ENCODE results near the gene LMTK2.

The LMTK2 gene

GRCh38 chr7:98189559-98189958 is 82.9 kb downstream of the LMTK2 start:
- no peaks in the 10 kb centered on the region for H3K27me3 Mint-ChIP-seq (ENCODE audit: low read depth)
- H3K36me3 Mint-ChIP-seq (ENCODE audit: low read depth), result peaks cover 9% of the 10 kb centered on the region
- H3K4me3 Mint-ChIP-seq, result no peak overlapping the region
- peaks cover 7% of the 10 kb centered on the region for H3K4me1 Mint-ChIP-seq (ENCODE audit: low read depth)
- H3K27ac Mint-ChIP-seq, result no peak overlapping the region
- no peaks in the 10 kb centered on the region for H3K9me3 Mint-ChIP-seq

GRCh38 chr7:98191668-98192431 is 85.2 kb downstream of the LMTK2 start:
- Mint-ChIP-seq H3K27ac (no peak overlapping the region), H3K9me3 (no peaks in the 10 kb centered on the region), H3K4me3 (no peak overlapping the region), H3K27me3 (ENCODE audit: low read depth) (no peaks in the 10 kb centered on the region), H3K4me1 (ENCODE audit: low read depth) (peaks cover 7% of the 10 kb centered on the region), H3K36me3 (ENCODE audit: low read depth) (peaks cover 9% of the 10 kb centered on the region)

- no peaks in the 10 kb centered on the region for H3K27me3 Mint-ChIP-seq (ENCODE audit: low read depth)
- H3K27ac Mint-ChIP-seq, result no peak overlapping the region
- no peak overlapping the region for H3K4me3 Mint-ChIP-seq
- peaks cover 9% of the 10 kb centered on the region for H3K36me3 Mint-ChIP-seq (ENCODE audit: low read depth)
- H3K4me1 Mint-ChIP-seq (ENCODE audit: low read depth), result peaks cover 7% of the 10 kb centered on the region
- no peaks in the 10 kb centered on the region for H3K9me3 Mint-ChIP-seq
These were observed 86.3 kb downstream of the LMTK2 start for GRCh38 chr7:98192781-98193457.

- H3K27me3 Mint-ChIP-seq (ENCODE audit: low read depth), result no peaks in the 10 kb centered on the region
- H3K36me3 Mint-ChIP-seq (ENCODE audit: low read depth), result peaks cover 7% of the 10 kb centered on the region
- H3K4me3 Mint-ChIP-seq, result no peak overlapping the region
- H3K4me1 Mint-ChIP-seq (ENCODE audit: low read depth), result peaks cover 7% of the 10 kb centered on the region
- H3K27ac Mint-ChIP-seq, result no peak overlapping the region
- no peaks in the 10 kb centered on the region for H3K9me3 Mint-ChIP-seq
These were observed 87.0 kb downstream of the LMTK2 start for GRCh38 chr7:98193474-98194180.

GRCh38 chr7:98194186-98194585 is 87.5 kb downstream of the LMTK2 start:
- Mint-ChIP-seq H3K36me3 (ENCODE audit: low read depth) (peaks cover 6% of the 10 kb centered on the region), H3K4me1 (ENCODE audit: low read depth) (peaks cover 5% of the 10 kb centered on the region), H3K27ac (no peak overlapping the region), H3K27me3 (ENCODE audit: low read depth) (no peaks in the 10 kb centered on the region), H3K9me3 (peaks cover 3% of the 10 kb centered on the region), H3K4me3 (no peak overlapping the region)

GRCh38 chr7:98194672-98195457 is 88.2 kb downstream of the LMTK2 start:
- peaks cover 9% of the 10 kb centered on the region for H3K36me3 Mint-ChIP-seq (ENCODE audit: low read depth)
- no peak overlapping the region for H3K27ac Mint-ChIP-seq
- H3K27me3 Mint-ChIP-seq (ENCODE audit: low read depth), result no peaks in the 10 kb centered on the region
- no peak overlapping the region for H3K4me3 Mint-ChIP-seq
- H3K4me1 Mint-ChIP-seq (ENCODE audit: low read depth), result peaks cover 1% of the 10 kb centered on the region
- peaks cover 5% of the 10 kb centered on the region for H3K9me3 Mint-ChIP-seq

- no peaks in the 10 kb centered on the region for H3K27me3 Mint-ChIP-seq (ENCODE audit: low read depth)
- H3K4me3 Mint-ChIP-seq, result no peak overlapping the region
- no peak overlapping the region for H3K27ac Mint-ChIP-seq
- peaks cover 5% of the 10 kb centered on the region for H3K9me3 Mint-ChIP-seq
- H3K36me3 Mint-ChIP-seq (ENCODE audit: low read depth), result peaks cover 14% of the 10 kb centered on the region
- peaks cover 16% of the 10 kb centered on the region for H3K4me1 Mint-ChIP-seq (ENCODE audit: low read depth)
These were observed 90.3 kb downstream of the LMTK2 start for GRCh38 chr7:98196706-98197605.

GRCh38 chr7:98199131-98199530 is 92.5 kb downstream of the LMTK2 start:
- Mint-ChIP-seq H3K27ac (no peak overlapping the region), H3K4me3 (no peak overlapping the region), H3K36me3 (ENCODE audit: low read depth) (peaks cover 23% of the 10 kb centered on the region), H3K9me3 (peaks cover 5% of the 10 kb centered on the region), H3K4me1 (ENCODE audit: low read depth) (peaks cover 25% of the 10 kb centered on the region), H3K27me3 (ENCODE audit: low read depth) (no peaks in the 10 kb centered on the region)

- H3K4me3 Mint-ChIP-seq, result no peak overlapping the region
- peaks cover 29% of the 10 kb centered on the region for H3K36me3 Mint-ChIP-seq (ENCODE audit: low read depth)
- H3K9me3 Mint-ChIP-seq, result peaks cover 5% of the 10 kb centered on the region
- peaks cover 25% of the 10 kb centered on the region for H3K4me1 Mint-ChIP-seq (ENCODE audit: low read depth)
- no peaks in the 10 kb centered on the region for H3K27me3 Mint-ChIP-seq (ENCODE audit: low read depth)
- H3K27ac Mint-ChIP-seq, result peak overlapping the region; percentile 10
These were observed 93.7 kb downstream of the LMTK2 start for GRCh38 chr7:98200364-98200763.

GRCh38 chr7:98202367-98203195 is 95.9 kb downstream of the LMTK2 start:
- peak overlapping the region; percentile 16 for H3K4me3 Mint-ChIP-seq
- H3K36me3 Mint-ChIP-seq (ENCODE audit: low read depth), result peaks cover 32% of the 10 kb centered on the region
- no peaks in the 10 kb centered on the region for H3K27me3 Mint-ChIP-seq (ENCODE audit: low read depth)
- H3K4me1 Mint-ChIP-seq (ENCODE audit: low read depth), result peaks cover 25% of the 10 kb centered on the region
- peaks cover 5% of the 10 kb centered on the region for H3K9me3 Mint-ChIP-seq
- peak overlapping the region; percentile 77 for H3K27ac Mint-ChIP-seq

GRCh38 chr7:98203261-98203963 is 96.8 kb downstream of the LMTK2 start:
- Mint-ChIP-seq H3K27me3 (ENCODE audit: low read depth) (no peaks in the 10 kb centered on the region), H3K4me1 (ENCODE audit: low read depth) (peaks cover 25% of the 10 kb centered on the region), H3K9me3 (peaks cover 5% of the 10 kb centered on the region), H3K36me3 (ENCODE audit: low read depth) (peaks cover 30% of the 10 kb centered on the region), H3K4me3 (no peak overlapping the region), H3K27ac (no peak overlapping the region)

GRCh38 chr7:98203964-98204605 is 97.4 kb downstream of the LMTK2 start:
- H3K36me3 Mint-ChIP-seq (ENCODE audit: low read depth), result peaks cover 28% of the 10 kb centered on the region

More at GRCh38 chr7:98203964-98204605, 97.4 kb downstream of the LMTK2 start:
- Mint-ChIP-seq H3K27ac (peak overlapping the region; percentile 24), H3K4me3 (no peak overlapping the region), H3K4me1 (ENCODE audit: low read depth) (peaks cover 25% of the 10 kb centered on the region), H3K9me3 (peaks cover 2% of the 10 kb centered on the region), H3K27me3 (ENCODE audit: low read depth) (no peaks in the 10 kb centered on the region)
